SU-DHL-6 (cell line): Measurements from ENCODE around the gene ACSS1.

Experiments used
- H2AFZ ChIP-seq: fragments of 200-600 bp; sonication (generic); 2 replicates; pipeline ENCODE4 v1.6.1; 2014; ENCODE audit warnings: low read depth, mild to moderate bottlenecking, moderate library complexity, mixed read lengths, antibody characterized with exemption, low read length; ENCODE audit not compliant: severe bottlenecking
- H3F3A ChIP-seq: fragments of 200-600 bp; shearing (Covaris generic); 2 replicates; pipeline ENCODE4 v1.6.0; 2016; ENCODE audit warnings: antibody characterized with exemption, mild to moderate bottlenecking; ENCODE audit not compliant: insufficient read depth
- H3K27ac ChIP-seq: fragments of 200-600 bp; sonication (generic); 2 replicates; pipeline ENCODE4 v1.5.1; 2016; ENCODE audit warnings: low read depth, mild to moderate bottlenecking, low read length, moderate library complexity, mixed read lengths
- H3K27me3 ChIP-seq: fragments of 200-600 bp; sonication (generic), shearing (Covaris generic); 2 replicates; pipeline ENCODE4 v1.6.0; 2014; ENCODE audit warnings: mild to moderate bottlenecking, low read length
- H3K36me3 ChIP-seq: fragments of 200-600 bp; sonication (generic); 2 replicates; pipeline ENCODE4 v1.6.1; 2014; ENCODE audit warnings: mild to moderate bottlenecking, low read length, mixed read lengths
- H3K4me2 ChIP-seq: fragments of 300-600, 200-600 bp; shearing (Covaris generic), sonication (generic); 2 replicates; pipeline ENCODE4 v1.6.0; 2014; ENCODE audit warnings: low read length, low read depth, mild to moderate bottlenecking; ENCODE audit not compliant: poor library complexity, severe bottlenecking
- H3K4me3 ChIP-seq: fragments of 200-600 bp; sonication (generic); 2 replicates; pipeline ENCODE4 v1.5.1; 2014; ENCODE audit warnings: antibody characterized with exemption, low read length, mild to moderate bottlenecking, mixed read lengths; ENCODE audit not compliant: insufficient read depth, poor library complexity, severe bottlenecking
- H3K79me2 ChIP-seq: fragments of 200-600 bp; sonication (generic); 2 replicates; pipeline ENCODE4 v1.6.1; 2014; ENCODE audit warnings: mild to moderate bottlenecking, low read length, moderate library complexity; ENCODE audit not compliant: insufficient read depth
- H3K9ac ChIP-seq: fragments of 200-600 bp; sonication (generic); 2 replicates; pipeline ENCODE4 v1.7.0; 2014; ENCODE audit warnings: mild to moderate bottlenecking, low read length
- H3K9me2 ChIP-seq: fragments of 200-600 bp; sonication (generic); replicated peaks from 2 replicates; pipeline ENCODE4 v1.6.1; 2014; ENCODE audit warnings: low read length; ENCODE audit not compliant: insufficient read depth
- H3K9me3 ChIP-seq: fragments of 200-600 bp; sonication (generic); 2 replicates; pipeline ENCODE4 v1.6.1; 2014; ENCODE audit warnings: low read length, mixed read lengths; ENCODE audit not compliant: insufficient read depth
- H4K20me1 ChIP-seq: fragments of 200-600 bp; sonication (generic); 2 replicates; pipeline ENCODE4 v1.6.1; 2014; ENCODE audit warnings: low read depth, mild to moderate bottlenecking, antibody characterized with exemption, low read length, moderate library complexity, mixed read lengths
- EZH2phosphoT487 ChIP-seq: fragments of 200-600 bp; sonication (generic), shearing (Covaris generic); conservative IDR thresholded peaks from 2 replicates; pipeline ENCODE4 v1.6.1; 2018; ENCODE audit warnings: mild to moderate bottlenecking, antibody characterized with exemption, low read length, moderate library complexity, mixed read lengths
- TF ChIP-seq, protein P1 (sequence below): fragments of 200-600 bp; sonication (generic); IDR thresholded peaks from one replicate; pipeline ENCODE4 v1.5.1; 2017; ENCODE audit warnings: antibody characterized with exemption, mild to moderate bottlenecking, low read length, moderate library complexity; ENCODE audit not compliant: insufficient read depth, poor library complexity, severe bottlenecking

Gene ACSS1

DNA sequence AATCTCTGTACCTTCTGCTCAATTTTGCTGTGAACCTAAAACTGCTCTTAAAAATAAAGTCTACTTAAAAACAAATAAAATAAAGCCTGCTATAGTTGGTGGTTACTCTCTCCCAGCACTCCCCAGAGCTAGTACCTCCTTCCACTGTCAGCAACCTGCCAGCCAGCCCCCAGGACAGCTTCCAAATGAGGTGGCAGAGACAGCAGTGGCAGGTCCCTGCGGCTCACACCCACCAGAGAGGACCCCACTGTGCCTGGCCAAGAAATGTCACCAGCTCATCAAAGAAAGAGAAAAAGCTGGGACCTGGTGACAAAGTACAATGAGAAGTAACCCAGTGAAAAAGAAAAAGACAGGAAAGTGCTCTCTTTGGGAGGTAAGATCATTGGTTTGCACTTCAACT, 80.6 kb downstream of the ACSS1 start:
- Histone ChIP-seq H3K9me2 (no peaks in the 10 kb centered on the region), H3K4me3 (no peak overlapping the region), H3K27ac (no peak overlapping the region), H4K20me1 (no peaks in the 10 kb centered on the region), H3K36me3 (peaks cover 5% of the 10 kb centered on the region; the same call in 1 of the 2 replicates), H3K79me2 (no peaks in the 10 kb centered on the region), H2AFZ (no peak overlapping the region), H3F3A (no peaks in the 10 kb centered on the region), H3K9me3 (no peaks in the 10 kb centered on the region), H3K9ac (no peak overlapping the region), H3K4me2 (no peak overlapping the region), H3K27me3 (no peaks in the 10 kb centered on the region)
- no peak for TF ChIP-seq EZH2phosphoT487
- TF ChIP-seq, protein P1, sequence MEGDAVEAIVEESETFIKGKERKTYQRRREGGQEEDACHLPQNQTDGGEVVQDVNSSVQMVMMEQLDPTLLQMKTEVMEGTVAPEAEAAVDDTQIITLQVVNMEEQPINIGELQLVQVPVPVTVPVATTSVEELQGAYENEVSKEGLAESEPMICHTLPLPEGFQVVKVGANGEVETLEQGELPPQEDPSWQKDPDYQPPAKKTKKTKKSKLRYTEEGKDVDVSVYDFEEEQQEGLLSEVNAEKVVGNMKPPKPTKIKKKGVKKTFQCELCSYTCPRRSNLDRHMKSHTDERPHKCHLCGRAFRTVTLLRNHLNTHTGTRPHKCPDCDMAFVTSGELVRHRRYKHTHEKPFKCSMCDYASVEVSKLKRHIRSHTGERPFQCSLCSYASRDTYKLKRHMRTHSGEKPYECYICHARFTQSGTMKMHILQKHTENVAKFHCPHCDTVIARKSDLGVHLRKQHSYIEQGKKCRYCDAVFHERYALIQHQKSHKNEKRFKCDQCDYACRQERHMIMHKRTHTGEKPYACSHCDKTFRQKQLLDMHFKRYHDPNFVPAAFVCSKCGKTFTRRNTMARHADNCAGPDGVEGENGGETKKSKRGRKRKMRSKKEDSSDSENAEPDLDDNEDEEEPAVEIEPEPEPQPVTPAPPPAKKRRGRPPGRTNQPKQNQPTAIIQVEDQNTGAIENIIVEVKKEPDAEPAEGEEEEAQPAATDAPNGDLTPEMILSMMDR: no peak

DNA sequence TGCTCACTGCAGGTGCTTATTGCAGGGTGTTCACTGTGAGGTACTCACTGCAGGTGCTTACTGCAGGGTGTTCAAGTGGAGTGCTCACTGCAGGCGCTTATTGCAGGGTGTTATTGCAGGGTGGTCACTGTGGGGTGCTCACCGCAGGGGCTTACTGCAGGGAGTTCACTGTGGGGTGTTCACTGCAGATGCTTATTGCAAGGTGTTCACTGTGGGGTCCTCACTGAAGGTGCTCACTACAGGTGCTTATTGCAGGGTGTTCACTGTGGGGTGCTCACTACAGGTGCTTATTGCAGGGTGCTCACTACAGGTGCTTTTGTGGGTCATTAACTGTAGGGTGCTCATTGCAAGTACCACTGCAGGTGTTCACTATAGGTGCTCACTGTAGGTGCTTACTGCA, 85.6 kb downstream of the ACSS1 start:
- Histone ChIP-seq H4K20me1 (no peaks in the 10 kb centered on the region), H3K4me2 (no peak overlapping the region), H3K27me3 (no peaks in the 10 kb centered on the region), H3K4me3 (no peak overlapping the region), H3K9me3 (no peaks in the 10 kb centered on the region), H3K9me2 (no peaks in the 10 kb centered on the region), H3K36me3 (peaks cover 5% of the 10 kb centered on the region; the same call in 1 of the 2 replicates), H3K27ac (no peak overlapping the region), H2AFZ (no peak overlapping the region), H3K79me2 (no peaks in the 10 kb centered on the region), H3F3A (no peaks in the 10 kb centered on the region), H3K9ac (no peak overlapping the region)
- TF ChIP-seq, protein P1: no peak
- no peak for TF ChIP-seq EZH2phosphoT487

DNA sequence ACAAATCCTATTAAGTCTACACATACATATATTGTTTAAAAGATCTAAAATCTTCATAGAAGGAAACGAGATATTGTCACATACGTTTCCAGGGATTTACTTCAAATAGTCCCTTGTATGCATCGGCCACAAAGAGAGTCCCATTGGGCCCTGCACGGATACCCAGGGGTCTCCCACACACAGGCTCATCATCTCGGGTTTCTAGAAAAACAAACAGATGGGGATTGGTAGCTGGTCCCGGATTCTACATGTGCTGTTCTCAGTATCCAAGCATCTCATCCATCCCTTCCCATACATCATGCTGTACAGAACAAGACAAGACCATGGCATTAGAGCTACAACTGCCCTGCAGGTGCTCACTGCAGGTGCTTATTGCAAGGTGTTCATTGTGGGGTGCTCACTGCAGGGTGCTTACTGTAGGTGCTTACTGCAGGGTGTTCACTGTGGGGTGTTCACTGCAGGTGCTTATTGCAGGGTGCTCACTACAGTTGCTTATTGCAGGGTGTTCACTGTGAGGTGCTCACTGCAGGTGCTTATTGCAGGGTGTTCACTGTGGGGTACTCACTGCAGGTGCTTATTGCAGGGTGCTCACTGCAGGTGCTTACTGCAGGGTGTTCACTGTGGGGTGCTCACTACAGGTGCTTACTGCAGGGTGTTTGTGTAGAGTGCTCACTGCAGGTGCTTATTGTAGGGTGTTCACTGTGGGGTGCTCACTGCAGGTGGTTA, 86.4 kb downstream of the ACSS1 start:
- no peak for TF ChIP-seq EZH2phosphoT487
- TF ChIP-seq, protein P1: no peak
- no peaks in the 10 kb centered on the region for H3K9me2 ChIP-seq
- no peak overlapping the region for H3K9ac ChIP-seq
- H2AFZ ChIP-seq: no peak overlapping the region
- no peak overlapping the region for H3K4me3 ChIP-seq
- peaks cover 1% of the 10 kb centered on the region; the same call in 1 of the 2 replicates for H3K36me3 ChIP-seq
- H3K79me2 ChIP-seq: no peaks in the 10 kb centered on the region
- no peak overlapping the region for H3K4me2 ChIP-seq
- H3K27ac ChIP-seq: no peak overlapping the region
- H3K27me3 ChIP-seq: no peaks in the 10 kb centered on the region
- no peaks in the 10 kb centered on the region for H3K9me3 ChIP-seq
- H4K20me1 ChIP-seq: no peaks in the 10 kb centered on the region
- no peaks in the 10 kb centered on the region for H3F3A ChIP-seq
